Fibroblast of lung (primary cell): ENCODE results near the gene ZNF273. TPM values are rescaled to one million over a fixed set of nuclear protein-coding genes. Genes with fewer than 3 reads are reported as not detected.

Experiments used
- DNase-seq, 2 donors: peaks; one replicate each; pipeline versions ENCODE4 v3.0.0 to v3.0.0-alpha.2; 2010; ENCODE audit warnings: low read depth in 2 of 2
- H2AFZ ChIP-seq: 2 replicates; pipeline ENCODE4 v1.5.1; 2012; ENCODE audit warnings: low read length, control low read depth, inconsistent platforms
- H3K27ac ChIP-seq: 2 replicates; pipeline ENCODE4 v1.5.1; 2011; ENCODE audit warnings: low read length, control low read depth; ENCODE audit not compliant: insufficient read depth
- H3K27me3 ChIP-seq: 2 replicates; pipeline ENCODE4 v1.5.1; 2011; ENCODE audit warnings: mild to moderate bottlenecking, low read length; ENCODE audit not compliant: control insufficient read depth, insufficient read depth
- H3K36me3 ChIP-seq: 2 replicates; pipeline ENCODE4 v1.5.1; 2011; ENCODE audit warnings: low read length; ENCODE audit not compliant: control insufficient read depth, insufficient read depth
- H3K4me1 ChIP-seq: 2 replicates; pipeline ENCODE4 v1.5.1; 2011; ENCODE audit warnings: low read length; ENCODE audit not compliant: control insufficient read depth, insufficient read depth; ENCODE audit errors: extremely low read depth
- H3K4me2 ChIP-seq: 2 replicates; pipeline ENCODE4 v1.5.1; 2011; ENCODE audit warnings: low read length, control low read depth; ENCODE audit not compliant: insufficient read depth; ENCODE audit errors: extremely low read depth
- H3K4me3 ChIP-seq, 4 experiments: fragments of 200-600 bp in 1 of 4; sonication (generic) in 1 of 4; replicated peaks in 1 of 4; 2 replicates each; pipeline ENCODE4 v1.5.1; 2011 to 2016; ENCODE audit warnings: low read length in 4 of 4, low read depth in 3 of 4, mild to moderate bottlenecking in 3 of 4, control low read depth in 2 of 4, inconsistent platforms in 1 of 4, mixed read lengths in 1 of 4; ENCODE audit not compliant: insufficient read depth in 1 of 4; ENCODE audit errors: control extremely low read depth in 1 of 4
- H3K79me2 ChIP-seq: 2 replicates; pipeline ENCODE4 v1.5.1; 2012; ENCODE audit warnings: mild to moderate bottlenecking, low read length, inconsistent platforms; ENCODE audit not compliant: control insufficient read depth, insufficient read depth
- H3K9ac ChIP-seq: 2 replicates; pipeline ENCODE4 v1.5.1; 2011; ENCODE audit warnings: mild to moderate bottlenecking, low read length, control low read depth; ENCODE audit not compliant: insufficient read depth
- H3K9me3 ChIP-seq: 2 replicates; pipeline ENCODE4 v1.5.1; 2012; ENCODE audit warnings: low read depth, low read length; ENCODE audit not compliant: control insufficient read depth, insufficient read depth
- H4K20me1 ChIP-seq: 2 replicates; pipeline ENCODE4 v1.5.1; 2011; ENCODE audit warnings: low read length; ENCODE audit not compliant: control insufficient read depth, insufficient read depth; ENCODE audit errors: extremely low read depth
- EZH2 ChIP-seq: IDR thresholded peaks from 2 replicates; pipeline ENCODE4 v1.5.1; 2012; ENCODE audit warnings: low read length, control low read depth, mild to moderate bottlenecking; ENCODE audit errors: missing control alignments
- polyA plus RNA-seq, 2 donors: library from polyadenylated mRNA; depleted of rRNA in 1 of 2; stranded (reverse) in 1 of 2; unstranded in 1 of 2; fragments of >200 nt; gene quantifications; 2 replicates each; pipeline ENCODE4 v1.2.1, GENCODE V29; 2011 to 2012; ENCODE audit warnings: missing spikeins in 1 of 2
- total RNA-seq: library from RNA; depleted of rRNA; stranded (reverse); fragments of >200 nt; gene quantifications from 2 replicates; pipeline ENCODE4 v1.2.1, GENCODE V29; 2014
- TF ChIP-seq, protein P1 (sequence below), 2 donors: IDR thresholded peaks in 1 of 2; conservative IDR thresholded peaks in 1 of 2; 1 replicate in 1 of 2; 2 replicates in 1 of 2; pipeline ENCODE4 v1.5.1; 2011 to 2012; ENCODE audit warnings: low read length in 2 of 2, control low read depth in 1 of 2, inconsistent platforms in 1 of 2, low read depth in 1 of 2, mild to moderate bottlenecking in 1 of 2

The ZNF273 gene
- total and polyA plus RNA-seq, 2 donors (not counting 1 experiment from before 2014, with no cell fraction given), result 2.1 to 3.1 TPM

- Histone ChIP-seq H3K4me3 (no peak overlapping the region), H3K4me1 (no peaks in the 10 kb centered on the region), H3K27ac (no peak overlapping the region), H3K9me3 (no peaks in the 10 kb centered on the region), H4K20me1 (no peaks in the 10 kb centered on the region), H3K4me2 (no peak overlapping the region), H2AFZ (no peak overlapping the region), H3K79me2 (no peaks in the 10 kb centered on the region), H3K27me3 (peaks cover 5% of the 10 kb centered on the region), H3K9ac (no peak overlapping the region), H3K36me3 (no peaks in the 10 kb centered on the region)
- no peak for DNase-seq
- TF ChIP-seq, protein P1, sequence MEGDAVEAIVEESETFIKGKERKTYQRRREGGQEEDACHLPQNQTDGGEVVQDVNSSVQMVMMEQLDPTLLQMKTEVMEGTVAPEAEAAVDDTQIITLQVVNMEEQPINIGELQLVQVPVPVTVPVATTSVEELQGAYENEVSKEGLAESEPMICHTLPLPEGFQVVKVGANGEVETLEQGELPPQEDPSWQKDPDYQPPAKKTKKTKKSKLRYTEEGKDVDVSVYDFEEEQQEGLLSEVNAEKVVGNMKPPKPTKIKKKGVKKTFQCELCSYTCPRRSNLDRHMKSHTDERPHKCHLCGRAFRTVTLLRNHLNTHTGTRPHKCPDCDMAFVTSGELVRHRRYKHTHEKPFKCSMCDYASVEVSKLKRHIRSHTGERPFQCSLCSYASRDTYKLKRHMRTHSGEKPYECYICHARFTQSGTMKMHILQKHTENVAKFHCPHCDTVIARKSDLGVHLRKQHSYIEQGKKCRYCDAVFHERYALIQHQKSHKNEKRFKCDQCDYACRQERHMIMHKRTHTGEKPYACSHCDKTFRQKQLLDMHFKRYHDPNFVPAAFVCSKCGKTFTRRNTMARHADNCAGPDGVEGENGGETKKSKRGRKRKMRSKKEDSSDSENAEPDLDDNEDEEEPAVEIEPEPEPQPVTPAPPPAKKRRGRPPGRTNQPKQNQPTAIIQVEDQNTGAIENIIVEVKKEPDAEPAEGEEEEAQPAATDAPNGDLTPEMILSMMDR (conservative IDR thresholded peaks at IDR 0.05 in 1 of 2, IDR thresholded peaks at IDR 0.05 in 1 of 2; ENCODE audit: low read depth in 1 of 2, low read length in 2 of 2), result no peak
- TF ChIP-seq EZH2, result no peak
Measured at GRCh38 chr7:64879800-64880199, 23.3 kb upstream of the ZNF273 start.

- DNase-seq, result no peak
- peaks cover 5% of the 10 kb centered on the region for H3K27me3 ChIP-seq
- TF ChIP-seq, protein P1 (conservative IDR thresholded peaks at IDR 0.05 in 1 of 2, IDR thresholded peaks at IDR 0.05 in 1 of 2; ENCODE audit: low read depth in 1 of 2, low read length in 2 of 2), result no peak
- TF ChIP-seq EZH2, result no peak
- H3K4me1 ChIP-seq, result no peaks in the 10 kb centered on the region
- H3K9me3 ChIP-seq, result no peaks in the 10 kb centered on the region
- no peaks in the 10 kb centered on the region for H3K79me2 ChIP-seq
- no peak overlapping the region for H2AFZ ChIP-seq
- no peaks in the 10 kb centered on the region for H3K36me3 ChIP-seq
- H3K4me2 ChIP-seq, result no peak overlapping the region
- H3K4me3 ChIP-seq, result no peak overlapping the region
- no peaks in the 10 kb centered on the region for H4K20me1 ChIP-seq
- H3K27ac ChIP-seq, result no peak overlapping the region
- no peak overlapping the region for H3K9ac ChIP-seq
Measured at GRCh38 chr7:64880322-64881297, 22.5 kb upstream of the ZNF273 start.

DNA sequence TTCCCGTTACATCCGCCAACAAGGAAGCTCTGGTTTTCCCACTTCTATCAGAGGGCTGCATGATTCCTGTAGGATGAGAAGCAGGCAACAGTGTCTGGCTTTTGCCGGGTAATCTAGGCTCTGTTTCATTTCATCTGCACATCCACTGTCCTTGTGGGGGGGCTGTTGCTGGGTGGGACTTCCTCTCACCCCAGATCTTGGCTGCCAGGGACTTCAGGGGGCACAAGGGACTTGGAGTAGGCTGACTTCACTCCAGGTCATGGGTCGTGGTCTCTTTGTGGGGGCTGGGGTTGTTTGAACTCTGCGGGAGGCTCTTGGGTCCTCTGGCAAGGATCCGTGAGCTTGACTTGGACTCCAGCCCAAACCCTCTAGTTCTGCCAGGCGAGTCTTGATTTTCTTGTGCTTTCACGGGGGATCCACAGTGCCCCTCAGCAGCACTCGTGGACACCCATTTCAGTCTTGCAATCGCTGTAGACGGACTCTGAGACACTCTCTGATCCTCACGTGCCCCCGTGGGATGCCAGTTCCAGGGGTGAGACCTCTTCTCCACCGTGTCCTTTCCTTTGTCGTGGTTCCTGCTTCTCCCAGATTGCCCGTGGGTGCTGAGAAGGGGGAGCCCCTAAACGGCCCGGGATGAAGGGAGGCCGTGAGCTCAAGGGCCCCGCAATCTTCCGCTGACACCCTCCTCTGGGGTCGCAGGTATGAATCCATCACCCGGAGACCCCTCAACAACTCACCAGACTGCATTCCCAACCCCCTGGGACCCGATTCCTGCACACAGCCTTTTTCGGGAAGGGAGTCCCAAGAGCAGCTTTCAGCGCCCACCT lies 21.4 kb upstream of the ZNF273 start:
- no peak overlapping the region for H3K9ac ChIP-seq
- H3K9me3 ChIP-seq, result no peaks in the 10 kb centered on the region
- H3K4me3 ChIP-seq, result peak overlapping the region in 1 of 4 experiments; percentile 48
- H3K4me1 ChIP-seq, result no peaks in the 10 kb centered on the region
- DNase-seq, result no peak
- no peaks in the 10 kb centered on the region for H4K20me1 ChIP-seq
- H3K79me2 ChIP-seq, result no peaks in the 10 kb centered on the region
- H2AFZ ChIP-seq, result no peak overlapping the region
- peaks cover 5% of the 10 kb centered on the region for H3K27me3 ChIP-seq
- H3K27ac ChIP-seq, result no peak overlapping the region
- no peaks in the 10 kb centered on the region for H3K36me3 ChIP-seq
- TF ChIP-seq EZH2, result no peak
- TF ChIP-seq, protein P1 (conservative IDR thresholded peaks at IDR 0.05 in 1 of 2, IDR thresholded peaks at IDR 0.05 in 1 of 2; ENCODE audit: low read depth in 1 of 2, low read length in 2 of 2), result no peak
- H3K4me2 ChIP-seq, result no peak overlapping the region
